Natural killer cell treated with Interleukin-12 subunit alpha and Interleukin-12 subunit beta and Interleukin-15 and Interleukin-18, amount 100 ng/mL, for 72 hours (primary cell): ENCODE results near the gene RFK. TPM values are rescaled to one million over a fixed set of nuclear protein-coding genes. Genes with fewer than 3 reads are reported as not detected.

ENCODE experiments used
- ATAC-seq, 2 donors: fragments of 150-1000 bp; cut with Tn5 transposase in 1 of 2; sonication (Bioruptor Pico), chemical (Tn5 transposase) in 1 of 2; 2 replicates each; pipeline ENCODE4 v1.10.0; 2021
- DNase-seq: peaks from one replicate; pipeline ENCODE4 v3.0.0; 2022; ENCODE audit warnings: low spot score
- H3K27ac Mint-ChIP-seq, 2 donors: 1 replicate in 1 of 2; 2 replicates in 1 of 2; pipeline ENCODE4 v1.8.0; 2022; ENCODE audit warnings: mixed read lengths in 2 of 2, mild to moderate bottlenecking in 1 of 2, moderate library complexity in 1 of 2
- H3K27me3 Mint-ChIP-seq, 2 donors: 1 replicate in 1 of 2; 2 replicates in 1 of 2; pipeline ENCODE4 v1.8.0; 2022; ENCODE audit warnings: mixed read lengths in 2 of 2
- H3K36me3 Mint-ChIP-seq: one replicate; pipeline ENCODE4 v1.8.0; 2022; ENCODE audit warnings: mixed read lengths
- H3K4me1 Mint-ChIP-seq, 2 donors: 1 replicate in 1 of 2; 2 replicates in 1 of 2; pipeline ENCODE4 v1.8.0; 2022; ENCODE audit warnings: low read depth in 2 of 2, mixed read lengths in 2 of 2, mild to moderate bottlenecking in 1 of 2
- H3K4me3 Mint-ChIP-seq: one replicate; pipeline ENCODE4 v1.8.0; 2022; ENCODE audit warnings: mixed read lengths
- H3K9me3 Mint-ChIP-seq: 2 replicates; pipeline ENCODE4 v1.8.0; 2022; ENCODE audit warnings: mixed read lengths
- total RNA-seq, 2 donors: library from RNA; stranded (reverse); gene quantifications; one replicate each; pipeline ENCODE4 v1.2.3, GENCODE V29; 2022

Gene RFK
- total RNA-seq, 2 donors from 2014 or later, result 9.2 to 11.9 TPM

DNA sequence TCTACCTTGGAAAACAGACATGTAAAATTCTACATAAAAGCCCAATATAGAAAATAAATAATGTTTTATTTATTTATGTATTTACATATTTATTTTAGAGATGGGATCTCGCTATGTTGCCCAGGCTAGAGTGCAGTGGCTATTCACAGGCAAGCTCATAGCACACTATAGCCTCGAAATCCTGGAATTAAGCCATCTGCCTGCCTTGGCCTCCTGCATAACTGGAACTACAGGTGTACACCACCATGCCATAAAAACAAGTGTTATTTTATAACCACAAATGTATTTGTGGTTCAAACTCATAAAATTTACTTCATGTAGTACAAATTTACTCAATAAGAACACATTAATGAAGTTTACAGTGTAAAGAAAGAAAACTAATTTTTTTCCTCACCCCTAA, 7.0 kb upstream of the RFK start:
- ATAC-seq (no peak), DNase-seq (no peak)
- Mint-ChIP-seq H3K4me3 (no peak overlapping the region), H3K4me1 (peaks cover 6 to 9% of the 10 kb centered on the region in 2 donors), H3K27me3 (peaks cover 0 to 7% of the 10 kb centered on the region in 2 donors), H3K9me3 (no peaks in the 10 kb centered on the region), H3K27ac (no peak overlapping the region), H3K36me3 (no peaks in the 10 kb centered on the region)

- Mint-ChIP-seq H3K27me3 (peaks cover 0 to 7% of the 10 kb centered on the region in 2 donors), H3K9me3 (no peaks in the 10 kb centered on the region), H3K4me1 (peaks cover 6 to 9% of the 10 kb centered on the region in 2 donors), H3K27ac (no peak overlapping the region), H3K4me3 (no peak overlapping the region), H3K36me3 (no peaks in the 10 kb centered on the region)
- no peak for ATAC-seq
- no peak for DNase-seq
Measured at GRCh38 chr9:76400534-76401096, 6.4 kb upstream of the RFK start.

DNA sequence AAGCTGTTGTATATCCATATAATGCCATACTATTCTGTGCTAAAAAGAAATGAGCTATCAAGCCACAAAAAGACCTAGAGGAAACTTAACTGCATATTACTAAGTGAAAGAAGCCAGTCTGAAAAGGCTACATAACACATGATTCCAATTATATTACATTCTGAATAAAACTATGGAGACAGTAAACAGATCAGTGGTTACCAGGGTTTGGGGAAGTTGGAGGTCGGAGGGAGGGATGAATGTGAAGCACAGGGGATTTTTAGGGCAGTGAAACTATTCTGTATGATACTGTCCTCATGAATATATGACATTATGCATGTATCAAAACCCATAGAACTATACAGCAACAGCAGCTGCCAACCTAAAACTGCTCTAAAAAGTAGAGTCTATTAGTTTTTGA, 5.6 kb upstream of the RFK start:
- no peaks in the 10 kb centered on the region for H3K9me3 Mint-ChIP-seq
- H3K4me3 Mint-ChIP-seq, result no peak overlapping the region
- no peak for DNase-seq
- no peak overlapping the region for H3K27ac Mint-ChIP-seq
- peaks cover under 1% of the 10 kb centered on the region for H3K36me3 Mint-ChIP-seq
- peaks cover 0 to 7% of the 10 kb centered on the region in 2 donors for H3K27me3 Mint-ChIP-seq
- ATAC-seq, result no peak
- H3K4me1 Mint-ChIP-seq, result peaks cover 14 to 17% of the 10 kb centered on the region in 2 donors

- Mint-ChIP-seq H3K4me3 (no peak overlapping the region), H3K27me3 (peaks cover 0 to 7% of the 10 kb centered on the region in 2 donors)
Measured at GRCh38 chr9:76396597-76396996, 2.4 kb upstream of the RFK start.

GRCh38 chr9:76396144-76396543, 1.9 kb upstream of the RFK start:
- no peak overlapping the region for H3K4me3 Mint-ChIP-seq
- H3K9me3 Mint-ChIP-seq, result no peaks in the 10 kb centered on the region
- peaks cover 0 to 7% of the 10 kb centered on the region in 2 donors for H3K27me3 Mint-ChIP-seq
- peak overlapping the region in 1 of 2 donors; percentile 99 for H3K27ac Mint-ChIP-seq
- ATAC-seq, result no peak
- DNase-seq, result no peak
- peaks cover 20 to 27% of the 10 kb centered on the region in 2 donors for H3K4me1 Mint-ChIP-seq
- peaks cover 5% of the 10 kb centered on the region for H3K36me3 Mint-ChIP-seq

More at GRCh38 chr9:76396597-76396996, 2.4 kb upstream of the RFK start:
- Mint-ChIP-seq H3K36me3 (peaks cover 5% of the 10 kb centered on the region), H3K27ac (peak overlapping the region in 1 of 2 donors; percentile 99), H3K4me1 (peaks cover 20 to 26% of the 10 kb centered on the region in 2 donors), H3K9me3 (no peaks in the 10 kb centered on the region)
- DNase-seq (no peak), ATAC-seq (no peak)

GRCh38 chr9:76395381-76395780, 1.2 kb upstream of the RFK start:
- peaks cover 0 to 5% of the 10 kb centered on the region in 2 donors for H3K27me3 Mint-ChIP-seq
- DNase-seq (no peak), ATAC-seq (no peak)
- H3K4me1 Mint-ChIP-seq, result peaks cover 20 to 30% of the 10 kb centered on the region in 2 donors
- H3K4me3 Mint-ChIP-seq, result peak overlapping the region; percentile 99
- no peaks in the 10 kb centered on the region for H3K9me3 Mint-ChIP-seq
- peaks cover 5% of the 10 kb centered on the region for H3K36me3 Mint-ChIP-seq
- peak overlapping the region; percentile 97 to 99 for H3K27ac Mint-ChIP-seq

GRCh38 chr9:76394960-76395252, 680 bp upstream of the RFK start:
- Mint-ChIP-seq H3K27ac (peak overlapping the region; percentile 97 to 99), H3K36me3 (peaks cover 5% of the 10 kb centered on the region), H3K27me3 (peaks cover 0 to 2% of the 10 kb centered on the region in 2 donors), H3K4me3 (peak overlapping the region; percentile 99), H3K9me3 (no peaks in the 10 kb centered on the region), H3K4me1 (peaks cover 20 to 30% of the 10 kb centered on the region in 2 donors)
- peak; percentile 75 to 83 for ATAC-seq
- peak; percentile 79 for DNase-seq

DNA sequence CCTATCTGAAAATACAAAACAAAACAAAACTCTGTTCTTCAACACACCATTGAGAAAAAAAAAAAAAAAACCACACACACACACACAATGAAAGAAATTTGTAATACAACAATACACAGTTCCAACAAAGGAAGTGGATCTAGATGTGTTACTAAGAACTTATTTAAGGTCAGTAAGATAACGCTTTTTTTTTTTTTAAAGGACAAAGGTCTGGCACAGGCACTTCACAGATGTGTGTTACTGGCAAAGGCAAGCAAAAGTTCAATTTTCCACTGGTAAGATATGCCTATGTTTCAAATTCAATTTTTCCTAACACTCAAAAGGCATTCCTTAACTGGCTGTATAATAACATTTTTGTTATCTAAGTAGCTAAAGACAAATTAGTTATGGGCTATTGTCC, 3.6 kb downstream of the RFK start:
- DNase-seq (no peak), ATAC-seq (no peak)
- no peaks in the 10 kb centered on the region for H3K9me3 Mint-ChIP-seq
- H3K4me1 Mint-ChIP-seq, result peaks cover 26 to 33% of the 10 kb centered on the region in 2 donors
- H3K4me3 Mint-ChIP-seq, result no peak overlapping the region
- peaks cover 5% of the 10 kb centered on the region for H3K36me3 Mint-ChIP-seq
- no peaks in the 10 kb centered on the region for H3K27me3 Mint-ChIP-seq
- H3K27ac Mint-ChIP-seq, result no peak overlapping the region

GRCh38 chr9:76379494-76379893, 14.7 kb downstream of the RFK start:
- ATAC-seq (no peak), DNase-seq (no peak)
- Mint-ChIP-seq H3K4me3 (no peak overlapping the region), H3K27ac (no peak overlapping the region), H3K4me1 (no peaks in the 10 kb centered on the region), H3K9me3 (no peaks in the 10 kb centered on the region), H3K36me3 (peaks cover under 1% of the 10 kb centered on the region), H3K27me3 (no peaks in the 10 kb centered on the region)

- ATAC-seq (no peak), DNase-seq (no peak)
- H3K9me3 Mint-ChIP-seq, result no peaks in the 10 kb centered on the region
- no peaks in the 10 kb centered on the region for H3K4me1 Mint-ChIP-seq
- no peak overlapping the region for H3K27ac Mint-ChIP-seq
- H3K4me3 Mint-ChIP-seq, result no peak overlapping the region
- H3K36me3 Mint-ChIP-seq, result no peaks in the 10 kb centered on the region
- no peaks in the 10 kb centered on the region for H3K27me3 Mint-ChIP-seq
Measured at GRCh38 chr9:76378367-76379073, 15.7 kb downstream of the RFK start.

- no peak for ATAC-seq
- H3K36me3 Mint-ChIP-seq, result no peaks in the 10 kb centered on the region
- H3K4me3 Mint-ChIP-seq, result no peak overlapping the region
- H3K4me1 Mint-ChIP-seq, result no peaks in the 10 kb centered on the region
- H3K27ac Mint-ChIP-seq, result no peak overlapping the region
- no peaks in the 10 kb centered on the region for H3K9me3 Mint-ChIP-seq
- DNase-seq, result no peak
- no peaks in the 10 kb centered on the region for H3K27me3 Mint-ChIP-seq
Measured at GRCh38 chr9:76377791-76378190, 16.4 kb downstream of the RFK start.

DNA sequence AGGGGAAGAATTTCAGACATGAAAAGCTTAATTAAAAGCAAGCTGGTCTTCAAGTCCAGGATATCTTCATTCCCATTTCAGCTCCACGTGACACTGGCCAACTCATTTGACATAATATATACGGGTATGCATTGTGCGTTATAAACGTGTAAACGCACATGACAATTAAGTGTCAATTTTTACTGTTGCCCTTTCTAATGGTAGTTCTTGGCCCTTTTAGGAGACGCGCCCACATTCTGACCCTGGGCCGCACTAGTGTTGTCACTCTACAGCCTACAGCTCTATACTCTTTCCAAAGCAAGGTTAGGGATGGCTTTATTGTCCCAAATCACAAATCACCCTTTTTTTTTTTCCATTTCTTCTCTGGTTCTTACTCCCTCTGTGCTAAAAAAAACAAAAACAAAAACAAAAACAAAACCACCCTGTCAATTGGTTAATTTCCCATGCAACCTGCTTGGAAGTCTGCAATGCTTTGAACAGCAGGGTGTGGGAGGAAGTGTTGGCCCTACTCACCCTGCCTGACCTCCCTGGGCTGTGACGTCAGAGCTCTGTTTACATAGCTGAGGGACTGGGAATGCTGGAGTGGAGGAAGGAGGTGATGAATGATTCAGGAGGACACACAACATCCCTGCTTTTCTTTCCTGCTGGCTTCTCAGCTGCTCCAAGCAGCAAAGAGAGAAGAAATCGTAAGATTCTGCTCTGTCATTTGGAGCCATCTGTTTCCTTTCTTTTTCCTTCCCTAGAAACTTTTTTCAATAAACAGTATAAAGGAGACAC, 19.3 kb downstream of the RFK start:
- Mint-ChIP-seq H3K4me3 (no peak overlapping the region), H3K27me3 (no peaks in the 10 kb centered on the region), H3K4me1 (no peaks in the 10 kb centered on the region), H3K27ac (no peak overlapping the region), H3K9me3 (no peaks in the 10 kb centered on the region), H3K36me3 (no peaks in the 10 kb centered on the region)
- DNase-seq (no peak), ATAC-seq (no peak)

- DNase-seq, result no peak
- Mint-ChIP-seq H3K27me3 (no peaks in the 10 kb centered on the region), H3K4me3 (no peak overlapping the region), H3K4me1 (no peaks in the 10 kb centered on the region), H3K9me3 (no peaks in the 10 kb centered on the region), H3K27ac (no peak overlapping the region), H3K36me3 (no peaks in the 10 kb centered on the region)
- no peak for ATAC-seq
Measured at GRCh38 chr9:76373784-76374474, 20.3 kb downstream of the RFK start.
